GM23338 (cell line): ENCODE measurements around the gene SMG1. TPM values are rescaled to one million over a fixed set of nuclear protein-coding genes. Genes with fewer than 3 reads are reported as not detected.
"Not testable (repeated sequence)": the region's sequence is repeated elsewhere in the genome, so short reads cannot be mapped to it uniquely, and the experiment has no call there.

Source experiments
- ATAC-seq: fragments of 200-7000 bp; cut with Tn5 transposase; 3 replicates; pipeline ENCODE4 v1.9.1; 2020
- DNase-seq: peaks from one replicate; pipeline ENCODE4 v3.0.0-alpha.2; 2015; ENCODE audit warnings: low spot score
- H2AFZ ChIP-seq: fragments of 200-600 bp; sonication (generic); 2 replicates; pipeline ENCODE4 v1.8.0; 2016; ENCODE audit warnings: antibody characterized with exemption, mild to moderate bottlenecking, moderate library complexity
- H3F3A ChIP-seq: fragments of 200-600 bp; sonication (generic); replicated peaks from 2 replicates; pipeline ENCODE4 v1.8.0; 2017; ENCODE audit warnings: antibody characterized with exemption, mixed run types, low read depth
- H3K27ac ChIP-seq: fragments of 200-600 bp; sonication (generic); 2 replicates; pipeline ENCODE4 v1.6.1; 2016; ENCODE audit warnings: low read depth
- H3K27me3 ChIP-seq: fragments of 200-600 bp; sonication (generic); 2 replicates; pipeline ENCODE4 v1.8.0; 2016; ENCODE audit warnings: mild to moderate bottlenecking, mixed run types, moderate library complexity; ENCODE audit not compliant: insufficient read depth
- H3K36me3 ChIP-seq: fragments of 200-600 bp; sonication (generic); 2 replicates; pipeline ENCODE4 v1.8.0; 2016; ENCODE audit warnings: mild to moderate bottlenecking; ENCODE audit not compliant: insufficient read depth
- H3K4me1 ChIP-seq: fragments of 200-600 bp; sonication (generic); 2 replicates; pipeline ENCODE4 v1.8.0; 2016; ENCODE audit warnings: mild to moderate bottlenecking, moderate library complexity; ENCODE audit not compliant: insufficient read depth
- H3K4me2 ChIP-seq: fragments of 200-600 bp; sonication (generic); 2 replicates; pipeline ENCODE4 v1.7.1; 2017; ENCODE audit warnings: mixed run types
- H3K4me3 ChIP-seq: fragments of 200-600 bp; sonication (generic); 2 replicates; pipeline ENCODE4 v1.6.1; 2016; ENCODE audit warnings: mixed run types
- H3K79me2 ChIP-seq: fragments of 200-600 bp; sonication (generic); replicated peaks from 2 replicates; pipeline ENCODE4 v1.8.0; 2017; ENCODE audit warnings: mild to moderate bottlenecking; ENCODE audit not compliant: insufficient read depth
- H3K9me2 ChIP-seq: fragments of 200-600 bp; sonication (generic); 2 replicates; pipeline ENCODE4 v1.8.0; 2017; ENCODE audit not compliant: insufficient read depth
- H4K20me1 ChIP-seq: fragments of 200-600 bp; sonication (generic); replicated peaks from 2 replicates; pipeline ENCODE4 v1.8.0; 2017; ENCODE audit warnings: mild to moderate bottlenecking; ENCODE audit not compliant: insufficient read depth
- H3K27ac Mint-ChIP-seq: 2 replicates; pipeline ENCODE4 v1.8.0; 2020; ENCODE audit warnings: inconsistent platforms, mild to moderate bottlenecking, moderate library complexity, mixed read lengths
- H3K27me3 Mint-ChIP-seq: 3 replicates; pipeline ENCODE4 v1.8.0; 2022; ENCODE audit warnings: low read depth, mild to moderate bottlenecking, moderate library complexity, mixed read lengths, inconsistent platforms; ENCODE audit not compliant: insufficient read depth, poor library complexity
- H3K36me3 Mint-ChIP-seq: 3 replicates; pipeline ENCODE4 v1.8.0; 2021; ENCODE audit warnings: low read depth, mild to moderate bottlenecking, inconsistent platforms, moderate library complexity, mixed read lengths
- H3K4me1 Mint-ChIP-seq: 3 replicates; pipeline ENCODE4 v1.8.0; 2020; ENCODE audit warnings: mild to moderate bottlenecking, inconsistent platforms, mixed read lengths
- H3K4me3 Mint-ChIP-seq: 3 replicates; pipeline ENCODE4 v1.8.0; 2021; ENCODE audit warnings: moderate library complexity, mild to moderate bottlenecking, inconsistent platforms, mixed read lengths
- H3K9me3 Mint-ChIP-seq: 3 replicates; pipeline ENCODE4 v1.8.0; 2020; ENCODE audit warnings: moderate library complexity, mild to moderate bottlenecking, inconsistent platforms, mixed read lengths
- polyA plus RNA-seq: library from polyadenylated mRNA; unstranded; fragments of >200 nt; fragmentation: Nextera tagmentation; extraction: Ambion mirVana; gene quantifications from 2 replicates; pipeline ENCODE4 v1.2.1, GENCODE V29; 2016
- total RNA-seq: library from RNA; depleted of rRNA; stranded (reverse); fragments of >200 nt; shearing (Covaris generic); gene quantifications from 2 replicates; pipeline ENCODE4 v1.2.3, GENCODE V29; 2014
- TF ChIP-seq, protein P1 (sequence below), 2 experiments: fragments of 200-600 bp in 1 of 2; sonication (generic) in 1 of 2; conservative IDR thresholded peaks; 2 replicates each; pipeline versions ENCODE4 v1.5.1 to v1.6.1; 2016 to 2017; ENCODE audit warnings: antibody characterized with exemption in 2 of 2, low read depth in 2 of 2, mild to moderate bottlenecking in 2 of 2, moderate library complexity in 1 of 2

Gene SMG1
- total and polyA plus RNA-seq, 2 experiments from 2014 or later, result 18.6 to 119 TPM

GRCh38 chr16:18770336-18770962, 155.8 kb downstream of the SMG1 start:
- not testable (repeated sequence) for H3K36me3 Mint-ChIP-seq, H3K79me2 ChIP-seq, H3K36me3 ChIP-seq, H2AFZ ChIP-seq, ATAC-seq, H3K4me1 Mint-ChIP-seq, DNase-seq, H3K4me3 ChIP-seq, H4K20me1 ChIP-seq, H3K4me1 ChIP-seq, H3K4me2 ChIP-seq, H3K27me3 Mint-ChIP-seq, H3K4me3 Mint-ChIP-seq, H3F3A ChIP-seq, H3K9me2 ChIP-seq, H3K27me3 ChIP-seq, H3K27ac Mint-ChIP-seq, H3K27ac ChIP-seq, H3K9me3 Mint-ChIP-seq

GRCh38 chr16:18767217-18767616, 159.0 kb downstream of the SMG1 start:
- H3K79me2 ChIP-seq, result not testable (repeated sequence)

DNA sequence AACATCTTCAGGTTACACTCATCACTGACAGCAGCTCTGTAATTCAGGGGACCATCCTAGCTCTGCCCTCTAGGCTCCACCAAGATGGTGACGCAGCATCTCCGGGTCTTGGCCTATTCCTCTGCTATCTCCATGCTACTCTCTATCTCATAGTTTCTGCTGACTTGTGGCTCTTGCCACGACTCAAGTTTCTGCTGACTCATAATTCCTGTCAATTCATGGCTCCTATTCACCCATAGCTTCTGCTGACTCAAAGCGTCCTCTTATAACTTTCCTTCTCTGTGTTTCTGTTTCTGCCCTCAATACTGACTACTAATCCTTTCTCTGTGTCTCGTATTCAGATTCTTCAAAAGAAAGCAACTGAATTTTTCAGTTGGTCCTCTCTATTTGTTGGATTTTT, 163.5 kb downstream of the SMG1 start:
- H3K36me3 Mint-ChIP-seq, H4K20me1 ChIP-seq, H3K4me3 Mint-ChIP-seq: not testable (repeated sequence)

More at GRCh38 chr16:18767217-18767616, 159.0 kb downstream of the SMG1 start:
- not testable (repeated sequence) for DNase-seq, H3K4me3 Mint-ChIP-seq, H3K4me3 ChIP-seq, H3K36me3 Mint-ChIP-seq, H3K27me3 Mint-ChIP-seq, H3K4me1 Mint-ChIP-seq, H3K36me3 ChIP-seq, H3K27ac Mint-ChIP-seq, H2AFZ ChIP-seq, H3K27me3 ChIP-seq, H3F3A ChIP-seq, H3K9me3 Mint-ChIP-seq, H3K4me1 ChIP-seq, H3K27ac ChIP-seq, ATAC-seq, H3K9me2 ChIP-seq, H4K20me1 ChIP-seq, H3K4me2 ChIP-seq

DNA sequence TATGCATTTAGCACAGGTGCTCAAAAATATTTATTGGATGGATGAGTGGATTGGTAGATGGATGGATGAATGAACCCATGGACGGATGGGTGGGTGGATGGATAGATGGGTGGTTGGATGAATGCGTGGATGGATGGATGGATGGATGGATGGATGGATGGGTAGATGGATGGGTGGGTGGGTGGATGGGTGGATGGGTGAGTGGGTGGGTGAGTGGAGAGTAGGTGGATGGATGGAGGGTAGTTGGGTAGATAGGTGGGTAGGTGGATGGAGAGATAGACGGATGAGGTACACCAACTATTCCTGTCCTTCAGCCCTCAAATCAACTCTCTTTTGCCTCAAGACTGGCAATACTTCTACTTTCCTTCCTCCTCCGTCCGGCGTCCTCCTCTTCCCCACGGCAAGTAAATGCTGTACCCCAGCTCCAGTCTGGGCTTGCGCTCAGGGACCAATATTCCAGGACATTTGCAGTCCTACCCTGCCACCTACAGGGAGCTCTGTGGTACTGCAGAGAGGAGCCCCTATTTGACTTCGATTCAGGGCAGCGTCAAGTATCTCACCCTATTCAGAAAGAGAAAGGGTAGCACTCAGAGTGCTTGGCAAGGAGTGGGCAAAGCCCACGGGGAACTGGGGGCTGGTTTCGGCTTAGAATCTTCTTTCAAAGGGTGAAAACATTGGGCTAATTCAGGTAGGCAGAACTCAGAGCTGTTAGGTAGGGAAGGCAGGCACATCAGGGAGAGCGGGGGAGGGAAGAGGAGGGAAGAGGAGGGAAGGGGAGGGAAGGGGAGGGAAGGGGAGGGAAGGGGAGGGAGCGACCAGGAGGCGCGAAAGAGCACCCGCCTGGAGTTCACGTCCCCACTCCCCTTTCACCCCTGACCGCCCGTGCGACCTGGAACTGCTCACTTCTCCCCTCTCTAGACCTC, 166.3 kb downstream of the SMG1 start:
- not testable (repeated sequence) for H3K4me1 Mint-ChIP-seq
- H3K4me3 Mint-ChIP-seq, result peak overlapping the region; percentile 68

More for the DNA sequence above, 163.5 kb downstream of the SMG1 start:
- H3K36me3 ChIP-seq, H3F3A ChIP-seq, H3K27me3 Mint-ChIP-seq, H3K27ac Mint-ChIP-seq, H3K79me2 ChIP-seq, H3K9me3 Mint-ChIP-seq, H3K27me3 ChIP-seq, DNase-seq, H3K4me3 ChIP-seq, H3K4me1 ChIP-seq, H3K4me1 Mint-ChIP-seq, H2AFZ ChIP-seq, ATAC-seq, H3K27ac ChIP-seq, H3K9me2 ChIP-seq, H3K4me2 ChIP-seq: not testable (repeated sequence)

DNA sequence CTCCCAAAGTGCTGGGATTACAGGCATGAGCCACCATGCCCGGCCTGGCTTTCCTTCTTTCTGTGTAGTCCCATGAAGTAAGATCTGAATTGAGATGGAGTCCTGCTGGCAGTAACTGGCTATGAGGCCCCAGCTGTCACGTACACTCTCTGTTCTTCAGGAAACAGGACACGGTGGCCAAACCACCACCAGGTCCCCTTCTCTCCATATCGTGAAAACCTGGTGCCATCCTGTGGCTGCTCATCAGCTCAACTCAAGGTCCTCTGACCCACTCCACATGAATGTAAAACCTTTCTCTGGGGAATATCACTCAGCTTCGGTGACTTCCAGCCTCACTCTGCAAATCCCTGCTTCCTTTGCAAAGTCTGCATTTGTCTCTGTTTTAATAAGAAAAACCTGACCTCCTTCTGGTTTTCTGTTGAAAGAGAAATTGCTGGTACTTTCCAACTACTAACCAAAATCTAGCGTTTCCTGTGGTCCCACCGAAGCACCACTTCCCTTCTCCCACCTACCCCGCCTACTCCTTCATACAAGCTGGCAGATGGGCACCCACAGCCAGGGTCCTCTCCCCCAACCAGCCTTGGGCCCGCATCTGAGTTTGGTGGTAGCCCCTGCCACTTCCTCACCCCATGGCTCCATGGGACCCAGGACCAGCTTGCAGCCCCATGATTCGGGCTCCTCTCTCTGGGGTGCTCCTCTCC, 168.1 kb downstream of the SMG1 start:
- not testable (repeated sequence) for H3K4me3 Mint-ChIP-seq, H2AFZ ChIP-seq, H3K36me3 Mint-ChIP-seq, H3F3A ChIP-seq, H3K4me1 ChIP-seq, H3K4me2 ChIP-seq, H3K27ac Mint-ChIP-seq, H3K27me3 ChIP-seq, H4K20me1 ChIP-seq, H3K27ac ChIP-seq, DNase-seq, H3K9me3 Mint-ChIP-seq, H3K4me3 ChIP-seq, H3K27me3 Mint-ChIP-seq, H3K79me2 ChIP-seq, H3K36me3 ChIP-seq, H3K4me1 Mint-ChIP-seq, H3K9me2 ChIP-seq
- ATAC-seq, result peak; percentile 28

More for the DNA sequence above, 166.3 kb downstream of the SMG1 start:
- H3K27me3 ChIP-seq, H3K9me3 Mint-ChIP-seq, H3K27me3 Mint-ChIP-seq, H3K4me1 ChIP-seq, H3F3A ChIP-seq, H3K27ac Mint-ChIP-seq, H3K36me3 Mint-ChIP-seq, H3K9me2 ChIP-seq, H4K20me1 ChIP-seq, H3K36me3 ChIP-seq, H3K79me2 ChIP-seq, DNase-seq, H3K27ac ChIP-seq: not testable (repeated sequence)
- Histone ChIP-seq H3K4me3 (peak overlapping the region; percentile 60), H3K4me2 (peak overlapping the region; percentile 76), H2AFZ (peak overlapping the region; percentile 97)
- TF ChIP-seq, protein P1, sequence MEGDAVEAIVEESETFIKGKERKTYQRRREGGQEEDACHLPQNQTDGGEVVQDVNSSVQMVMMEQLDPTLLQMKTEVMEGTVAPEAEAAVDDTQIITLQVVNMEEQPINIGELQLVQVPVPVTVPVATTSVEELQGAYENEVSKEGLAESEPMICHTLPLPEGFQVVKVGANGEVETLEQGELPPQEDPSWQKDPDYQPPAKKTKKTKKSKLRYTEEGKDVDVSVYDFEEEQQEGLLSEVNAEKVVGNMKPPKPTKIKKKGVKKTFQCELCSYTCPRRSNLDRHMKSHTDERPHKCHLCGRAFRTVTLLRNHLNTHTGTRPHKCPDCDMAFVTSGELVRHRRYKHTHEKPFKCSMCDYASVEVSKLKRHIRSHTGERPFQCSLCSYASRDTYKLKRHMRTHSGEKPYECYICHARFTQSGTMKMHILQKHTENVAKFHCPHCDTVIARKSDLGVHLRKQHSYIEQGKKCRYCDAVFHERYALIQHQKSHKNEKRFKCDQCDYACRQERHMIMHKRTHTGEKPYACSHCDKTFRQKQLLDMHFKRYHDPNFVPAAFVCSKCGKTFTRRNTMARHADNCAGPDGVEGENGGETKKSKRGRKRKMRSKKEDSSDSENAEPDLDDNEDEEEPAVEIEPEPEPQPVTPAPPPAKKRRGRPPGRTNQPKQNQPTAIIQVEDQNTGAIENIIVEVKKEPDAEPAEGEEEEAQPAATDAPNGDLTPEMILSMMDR (conservative IDR thresholded peaks at IDR 0.05; ENCODE audit: low read depth in 2 of 2), result peak; percentile 56 to 73
- peak; percentile 95 for ATAC-seq
